ENCODE data around the gene B4GALNT3.

DNA sequence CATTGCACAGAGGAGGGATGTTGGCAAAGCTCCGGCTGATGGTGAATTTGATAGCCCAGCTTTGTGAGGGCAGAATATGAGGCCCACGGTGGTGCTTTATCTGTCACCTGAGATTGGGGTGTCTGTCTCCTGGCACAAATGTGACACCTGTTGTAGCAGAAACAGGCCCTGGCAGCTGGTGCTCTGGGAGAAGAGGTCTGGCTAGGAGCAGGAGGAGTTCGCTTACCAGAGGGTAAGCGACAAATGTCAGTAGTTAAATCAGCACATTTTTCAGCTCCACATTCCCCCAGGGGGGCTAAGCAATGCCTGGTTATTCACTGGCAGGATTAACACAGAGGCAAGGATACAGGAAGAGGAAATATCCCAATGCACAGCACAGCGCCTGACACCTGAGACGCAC lies 71.1 kb downstream of the B4GALNT3 start:
- TF ChIP-seq, protein P1, sequence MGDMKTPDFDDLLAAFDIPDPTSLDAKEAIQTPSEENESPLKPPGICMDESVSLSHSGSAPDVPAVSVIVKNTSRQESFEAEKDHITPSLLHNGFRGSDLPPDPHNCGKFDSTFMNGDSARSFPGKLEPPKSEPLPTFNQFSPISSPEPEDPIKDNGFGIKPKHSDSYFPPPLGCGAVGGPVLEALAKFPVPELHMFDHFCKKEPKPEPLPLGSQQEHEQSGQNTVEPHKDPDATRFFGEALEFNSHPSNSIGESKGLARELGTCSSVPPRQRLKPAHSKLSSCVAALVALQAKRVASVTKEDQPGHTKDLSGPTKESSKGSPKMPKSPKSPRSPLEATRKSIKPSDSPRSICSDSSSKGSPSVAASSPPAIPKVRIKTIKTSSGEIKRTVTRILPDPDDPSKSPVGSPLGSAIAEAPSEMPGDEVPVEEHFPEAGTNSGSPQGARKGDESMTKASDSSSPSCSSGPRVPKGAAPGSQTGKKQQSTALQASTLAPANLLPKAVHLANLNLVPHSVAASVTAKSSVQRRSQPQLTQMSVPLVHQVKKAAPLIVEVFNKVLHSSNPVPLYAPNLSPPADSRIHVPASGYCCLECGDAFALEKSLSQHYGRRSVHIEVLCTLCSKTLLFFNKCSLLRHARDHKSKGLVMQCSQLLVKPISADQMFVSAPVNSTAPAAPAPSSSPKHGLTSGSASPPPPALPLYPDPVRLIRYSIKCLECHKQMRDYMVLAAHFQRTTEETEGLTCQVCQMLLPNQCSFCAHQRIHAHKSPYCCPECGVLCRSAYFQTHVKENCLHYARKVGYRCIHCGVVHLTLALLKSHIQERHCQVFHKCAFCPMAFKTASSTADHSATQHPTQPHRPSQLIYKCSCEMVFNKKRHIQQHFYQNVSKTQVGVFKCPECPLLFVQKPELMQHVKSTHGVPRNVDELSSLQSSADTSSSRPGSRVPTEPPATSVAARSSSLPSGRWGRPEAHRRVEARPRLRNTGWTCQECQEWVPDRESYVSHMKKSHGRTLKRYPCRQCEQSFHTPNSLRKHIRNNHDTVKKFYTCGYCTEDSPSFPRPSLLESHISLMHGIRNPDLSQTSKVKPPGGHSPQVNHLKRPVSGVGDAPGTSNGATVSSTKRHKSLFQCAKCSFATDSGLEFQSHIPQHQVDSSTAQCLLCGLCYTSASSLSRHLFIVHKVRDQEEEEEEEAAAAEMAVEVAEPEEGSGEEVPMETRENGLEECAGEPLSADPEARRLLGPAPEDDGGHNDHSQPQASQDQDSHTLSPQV (IDR thresholded peaks at IDR 0.05) = no peak
- no peak for TF ChIP-seq BHLHE40 (IDR thresholded peaks at IDR 0.05; ENCODE audit: borderline replicate concordance in 1 of 2, low read depth in 2 of 2, low read length in 1 of 2)
- TF ChIP-seq, protein P2, sequence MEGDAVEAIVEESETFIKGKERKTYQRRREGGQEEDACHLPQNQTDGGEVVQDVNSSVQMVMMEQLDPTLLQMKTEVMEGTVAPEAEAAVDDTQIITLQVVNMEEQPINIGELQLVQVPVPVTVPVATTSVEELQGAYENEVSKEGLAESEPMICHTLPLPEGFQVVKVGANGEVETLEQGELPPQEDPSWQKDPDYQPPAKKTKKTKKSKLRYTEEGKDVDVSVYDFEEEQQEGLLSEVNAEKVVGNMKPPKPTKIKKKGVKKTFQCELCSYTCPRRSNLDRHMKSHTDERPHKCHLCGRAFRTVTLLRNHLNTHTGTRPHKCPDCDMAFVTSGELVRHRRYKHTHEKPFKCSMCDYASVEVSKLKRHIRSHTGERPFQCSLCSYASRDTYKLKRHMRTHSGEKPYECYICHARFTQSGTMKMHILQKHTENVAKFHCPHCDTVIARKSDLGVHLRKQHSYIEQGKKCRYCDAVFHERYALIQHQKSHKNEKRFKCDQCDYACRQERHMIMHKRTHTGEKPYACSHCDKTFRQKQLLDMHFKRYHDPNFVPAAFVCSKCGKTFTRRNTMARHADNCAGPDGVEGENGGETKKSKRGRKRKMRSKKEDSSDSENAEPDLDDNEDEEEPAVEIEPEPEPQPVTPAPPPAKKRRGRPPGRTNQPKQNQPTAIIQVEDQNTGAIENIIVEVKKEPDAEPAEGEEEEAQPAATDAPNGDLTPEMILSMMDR (IDR thresholded peaks at IDR 0.05 in 2 of 3, conservative IDR thresholded peaks at IDR 0.05 in 1 of 3; ENCODE audit: control insufficient read depth in 2 of 3, extremely low read depth in 1 of 3, insufficient read depth in 1 of 3, low read depth in 3 of 3, low read length in 3 of 3) = no peak
- no peak for TF ChIP-seq POLR2A (IDR thresholded peaks at IDR 0.05; ENCODE audit: low read depth, low read length)
- no peak for TF ChIP-seq JUND (IDR thresholded peaks at IDR 0.05; ENCODE audit: low read depth, low read length)
- no peak for TF ChIP-seq NBN (IDR thresholded peaks at IDR 0.05)
- no peak for TF ChIP-seq TAF1 (IDR thresholded peaks at IDR 0.05; ENCODE audit: borderline replicate concordance, low read depth, low read length)
- no peak for TF ChIP-seq TARDBP (IDR thresholded peaks at IDR 0.05; ENCODE audit: borderline replicate concordance)
- TF ChIP-seq STAT3 (IDR thresholded peaks at IDR 0.05; ENCODE audit: low read depth, low read length) = no peak
- TF ChIP-seq MEF2A (IDR thresholded peaks at IDR 0.05; ENCODE audit: insufficient read depth, low read depth, low read length) = no peak
- TF ChIP-seq, protein P3, sequence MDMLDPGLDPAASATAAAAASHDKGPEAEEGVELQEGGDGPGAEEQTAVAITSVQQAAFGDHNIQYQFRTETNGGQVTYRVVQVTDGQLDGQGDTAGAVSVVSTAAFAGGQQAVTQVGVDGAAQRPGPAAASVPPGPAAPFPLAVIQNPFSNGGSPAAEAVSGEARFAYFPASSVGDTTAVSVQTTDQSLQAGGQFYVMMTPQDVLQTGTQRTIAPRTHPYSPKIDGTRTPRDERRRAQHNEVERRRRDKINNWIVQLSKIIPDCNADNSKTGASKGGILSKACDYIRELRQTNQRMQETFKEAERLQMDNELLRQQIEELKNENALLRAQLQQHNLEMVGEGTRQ (IDR thresholded peaks at IDR 0.05; ENCODE audit: borderline replicate concordance, low read depth, low read length) = no peak
- TF ChIP-seq SMC3 (IDR thresholded peaks at IDR 0.05; ENCODE audit: borderline replicate concordance, low read length) = no peak

Measured in GM12878 (cell line).